SJCRH30 (cell line): ENCODE measurements around the gene ZNF383. TPM values are rescaled to one million over a fixed set of nuclear protein-coding genes. Genes with fewer than 3 reads are reported as not detected.
"Not testable (repeated sequence)": the region's sequence is repeated elsewhere in the genome, so short reads cannot be mapped to it uniquely, and the experiment has no call there.

Experiments
- DNase-seq, 2 experiments: peaks; one replicate each; pipeline ENCODE4 v3.0.0-alpha.2; 2015 to 2020
- H3K27ac ChIP-seq: fragments of 250-450 bp; sonication (Bioruptor Pico); 2 replicates; pipeline ENCODE4 v1.5.1; 2020; ENCODE audit warnings: mild to moderate bottlenecking, moderate library complexity
- H3K27me3 ChIP-seq: fragments of 250-450 bp; sonication (Bioruptor Pico); 2 replicates; pipeline ENCODE4 v1.5.1; 2020; ENCODE audit warnings: mild to moderate bottlenecking, moderate library complexity
- H3K36me3 ChIP-seq: fragments of 250-450 bp; sonication (Bioruptor Pico); 2 replicates; pipeline ENCODE4 v1.5.1; 2020; ENCODE audit warnings: mild to moderate bottlenecking, moderate library complexity
- H3K4me1 ChIP-seq: fragments of 250-450 bp; sonication (Bioruptor Pico); 2 replicates; pipeline ENCODE4 v1.5.1; 2020; ENCODE audit warnings: mild to moderate bottlenecking, moderate library complexity
- H3K4me3 ChIP-seq: fragments of 250-450 bp; sonication (Bioruptor Pico); 2 replicates; pipeline ENCODE4 v1.5.1; 2020; ENCODE audit warnings: mild to moderate bottlenecking, moderate library complexity
- H3K9me3 ChIP-seq: fragments of 250-450 bp; sonication (Bioruptor Pico); replicated peaks from 2 replicates; pipeline ENCODE4 v1.5.1; 2020; ENCODE audit warnings: mild to moderate bottlenecking, moderate library complexity
- total RNA-seq: library from RNA; depleted of rRNA; stranded (reverse); fragments of >200 nt; shearing (Covaris generic); gene quantifications from 2 replicates; pipeline ENCODE4 v1.2.3, GENCODE V29; 2014; rRNA removed

Gene ZNF383
- total RNA-seq = 8.3 and 10.2 TPM in 2 replicates

DNA sequence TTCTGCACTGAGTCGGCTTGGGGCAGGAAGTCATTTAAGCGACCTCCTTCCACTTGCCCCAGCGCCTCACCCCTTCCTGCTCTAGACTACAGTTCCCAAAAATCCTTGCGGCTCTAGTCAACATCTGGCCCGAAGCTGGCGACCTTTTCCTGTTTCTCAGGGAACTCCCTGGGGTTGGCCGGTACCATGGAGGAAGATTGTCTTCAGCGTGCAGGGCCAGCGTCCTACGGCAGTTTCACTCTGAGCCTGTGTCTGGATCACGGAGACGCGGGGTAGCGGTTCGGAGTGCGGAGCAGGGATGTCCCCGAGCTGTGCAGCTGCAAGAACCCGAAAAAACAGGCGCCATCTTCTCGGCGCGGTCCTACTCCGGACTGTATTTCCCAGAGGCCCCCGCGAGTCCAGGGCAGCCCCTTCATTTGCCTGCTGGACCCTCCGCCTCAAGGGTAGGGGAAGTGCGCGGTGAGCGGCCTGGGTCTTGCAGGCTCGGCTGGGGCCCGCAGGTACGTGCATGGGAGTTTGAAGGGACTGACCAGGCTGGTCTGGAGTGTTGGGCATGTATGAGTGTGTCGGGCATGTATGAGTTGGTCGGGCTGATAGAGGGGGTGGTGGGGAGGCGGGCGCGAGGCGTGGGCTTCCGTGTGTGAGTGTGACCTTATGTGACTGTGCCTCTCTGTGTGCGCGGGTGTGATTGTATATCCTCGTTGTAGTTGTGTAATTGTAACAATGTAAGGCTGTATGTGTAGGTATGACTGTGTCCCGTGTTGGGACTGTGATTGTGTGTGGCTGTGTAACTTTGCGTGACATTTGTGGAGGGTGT is at the start of gene ZNF383:
ZNF383 (plus strand) TSS at position 440 of the 817 bp plus-strand sequence. CDS start 12,240 bp downstream, outside the sequence.
- Histone ChIP-seq H3K9me3 (peaks cover 14% of the 10 kb centered on the region), H3K27me3 (no peaks in the 10 kb centered on the region), H3K4me3 (peak within 1 kb of the TSS; percentile 85), H3K36me3 (peaks cover 18% of the 10 kb centered on the region), H3K4me1 (peaks cover 3% of the 10 kb centered on the region; the same call in 1 of the 2 replicates), H3K27ac (peak within 1 kb of the TSS; percentile 85)
- peak; percentile 96 to 97 for DNase-seq

DNA sequence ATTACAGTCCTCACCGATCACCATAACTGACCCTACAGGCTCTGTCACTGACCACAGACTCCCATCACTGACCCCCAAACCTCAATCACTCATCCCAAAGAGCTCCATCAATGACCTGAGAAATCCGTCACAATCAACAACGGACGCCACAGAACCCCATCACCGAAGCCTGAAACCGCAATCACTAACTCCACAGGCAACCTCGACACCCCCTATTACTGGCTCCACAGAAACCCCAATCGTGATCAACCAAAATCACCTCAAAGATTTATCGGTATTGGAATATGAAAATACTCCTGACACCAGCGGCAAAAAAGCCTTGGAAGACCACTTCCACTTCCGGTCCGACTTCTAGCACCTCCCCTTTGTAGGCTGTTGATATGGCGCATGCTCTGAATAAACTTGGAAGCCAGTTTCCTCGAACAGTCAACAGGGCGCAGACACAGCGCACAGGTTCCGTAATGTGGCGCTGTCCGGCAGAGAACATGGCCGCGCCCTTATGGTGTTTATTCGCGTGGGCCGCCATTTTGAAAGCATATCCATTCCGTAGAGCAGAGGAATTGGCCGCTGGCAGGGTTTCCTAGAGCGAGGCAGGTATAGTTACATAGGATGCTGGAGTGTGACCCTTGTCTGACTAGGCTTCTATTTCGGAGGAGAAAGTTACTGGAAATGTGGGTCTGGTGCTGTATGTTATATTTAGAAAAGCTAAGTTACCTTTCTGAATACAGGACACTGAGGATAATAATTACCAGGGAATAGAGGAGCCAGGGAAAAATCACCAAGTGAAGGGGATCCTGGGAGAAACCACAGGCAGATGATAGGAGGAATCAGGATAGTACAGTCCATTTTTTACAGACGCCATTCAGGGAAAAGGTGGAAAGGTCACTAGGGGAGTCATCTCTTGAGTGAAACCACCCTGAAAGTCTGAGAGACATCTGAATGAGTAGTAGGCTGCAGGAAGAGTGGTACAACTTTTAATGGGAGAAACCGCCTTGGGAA is 45.3 kb upstream of the ZNF383 start, which contains the start of gene ZNF585A:
ZNF585A (minus strand) TSS at position 328 of the 999 bp plus-strand sequence. CDS start 2,785 bp downstream, outside the sequence.
- Histone ChIP-seq H3K36me3 (peaks cover 21% of the 10 kb centered on the region), H3K27ac (peak within 1 kb of the TSS; percentile 45), H3K4me1 (no peaks in the 10 kb centered on the region), H3K27me3 (no peaks in the 10 kb centered on the region), H3K9me3 (peaks cover 15% of the 10 kb centered on the region), H3K4me3 (peak within 1 kb of the TSS; percentile 72)
- peak; percentile 93 to 97 for DNase-seq

DNA sequence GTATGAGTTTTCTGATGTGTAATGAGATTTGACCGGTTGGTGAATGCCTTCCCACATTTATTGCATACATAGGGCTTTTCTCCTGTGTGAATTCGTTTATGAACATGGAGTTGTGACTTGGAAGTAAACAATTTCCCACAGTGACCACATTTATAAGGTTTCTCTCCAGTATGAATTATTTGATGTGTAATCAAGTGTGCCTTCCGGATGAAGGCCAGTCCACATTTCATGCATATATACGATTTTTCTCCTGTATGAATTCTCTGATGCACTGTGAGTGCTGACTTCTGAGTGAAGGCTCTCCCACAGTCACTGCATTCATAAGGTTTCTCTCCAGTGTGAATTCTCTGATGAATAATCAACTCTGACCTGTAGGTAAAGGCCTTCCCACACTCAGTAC is 31.9 kb upstream of the ZNF383 start:
- H3K9me3 ChIP-seq = peaks cover 28% of the 10 kb centered on the region
- DNase-seq, H3K4me1 ChIP-seq, H3K27me3 ChIP-seq, H3K4me3 ChIP-seq, H3K27ac ChIP-seq: not testable (repeated sequence)
- peaks cover 27% of the 10 kb centered on the region for H3K36me3 ChIP-seq

DNA sequence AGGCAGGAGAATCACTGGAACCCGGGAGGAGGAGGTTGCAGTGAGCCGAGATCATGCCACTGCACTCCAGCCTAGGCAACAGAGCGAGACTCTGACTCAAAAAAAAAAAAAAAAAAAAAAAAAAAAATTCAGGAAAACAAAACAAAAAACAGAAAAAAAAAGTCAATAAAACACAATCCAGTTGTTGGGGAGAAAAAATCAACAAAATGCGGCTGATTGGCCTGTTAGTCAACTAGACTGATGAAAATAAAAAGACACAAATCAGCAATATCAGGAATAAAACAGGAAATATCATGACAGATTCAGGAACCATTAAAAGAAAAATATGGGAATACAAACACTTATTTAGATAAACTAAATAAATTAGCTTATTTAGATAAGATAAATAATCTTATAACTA is 22.8 kb upstream of the ZNF383 start:
- peaks cover 36% of the 10 kb centered on the region for H3K36me3 ChIP-seq
- not testable (repeated sequence) for H3K27me3 ChIP-seq, H3K27ac ChIP-seq, H3K4me3 ChIP-seq, H3K4me1 ChIP-seq, DNase-seq
- H3K9me3 ChIP-seq = peaks cover 11% of the 10 kb centered on the region

DNA sequence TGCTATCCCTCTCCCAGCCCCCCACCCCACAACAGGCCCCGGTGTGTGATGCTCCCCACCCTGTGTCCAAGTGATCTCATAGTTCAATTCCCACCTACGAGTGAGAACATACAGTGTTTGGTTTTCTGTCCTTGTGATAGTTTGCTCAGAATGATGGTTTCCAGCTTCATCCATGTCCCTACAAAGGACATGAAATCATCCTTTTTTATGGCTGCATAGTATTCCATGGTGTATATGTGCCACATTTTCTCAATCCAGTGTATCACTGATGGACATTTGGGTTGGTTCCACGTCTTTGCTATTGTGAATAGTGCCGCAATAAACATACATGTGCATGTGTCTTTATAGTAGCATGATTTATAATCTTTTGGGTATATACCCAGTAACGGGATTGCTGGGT is 20.9 kb upstream of the ZNF383 start:
- not testable (repeated sequence) for H3K27ac ChIP-seq, H3K4me3 ChIP-seq, H3K4me1 ChIP-seq, H3K27me3 ChIP-seq, DNase-seq
- H3K9me3 ChIP-seq = peaks cover 11% of the 10 kb centered on the region
- H3K36me3 ChIP-seq = peaks cover 32% of the 10 kb centered on the region

DNA sequence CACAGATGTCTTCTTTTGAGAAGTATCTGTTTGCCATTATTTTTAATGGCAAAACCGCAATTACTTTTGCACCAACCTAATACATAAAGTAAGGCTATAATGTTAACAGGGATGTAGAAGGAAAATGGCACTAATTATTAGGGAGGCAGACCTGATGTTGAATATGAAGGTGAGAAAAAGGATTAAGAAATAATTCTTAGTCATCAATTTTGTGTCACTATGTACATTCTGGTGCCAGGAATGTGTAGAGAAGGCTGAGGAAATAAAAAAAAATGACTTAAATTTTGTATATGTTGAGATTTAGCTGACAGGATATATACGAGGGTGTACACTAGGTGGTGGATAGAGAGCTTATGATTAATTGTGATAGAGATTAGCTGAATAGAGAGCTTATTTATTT is 20.2 kb upstream of the ZNF383 start:
- Histone ChIP-seq H3K4me3 (no peak overlapping the region), H3K36me3 (peaks cover 32% of the 10 kb centered on the region), H3K9me3 (peaks cover 11% of the 10 kb centered on the region), H3K27ac (no peak overlapping the region), H3K4me1 (no peaks in the 10 kb centered on the region), H3K27me3 (no peaks in the 10 kb centered on the region)
- DNase-seq = no peak

DNA sequence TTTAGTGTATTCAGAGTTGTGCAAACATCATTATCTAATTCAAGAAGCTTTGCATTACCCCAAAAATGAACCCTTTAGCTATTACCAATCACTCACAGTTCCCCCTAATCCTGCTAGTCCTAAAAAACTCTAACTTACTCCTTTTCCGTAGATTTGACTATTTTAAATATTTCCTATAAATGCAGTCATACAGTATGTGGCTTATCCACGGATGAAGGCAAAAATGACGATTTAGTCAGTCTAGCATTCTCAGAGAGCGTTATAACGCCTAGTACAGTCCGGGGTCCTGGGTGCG is 587 bp upstream of the ZNF383 start:
- no peaks in the 10 kb centered on the region for H3K27me3 ChIP-seq
- peaks cover 3% of the 10 kb centered on the region; the same call in 1 of the 2 replicates for H3K4me1 ChIP-seq
- peak overlapping the region; percentile 85 for H3K4me3 ChIP-seq
- H3K9me3 ChIP-seq = peaks cover 19% of the 10 kb centered on the region
- H3K36me3 ChIP-seq = peaks cover 13% of the 10 kb centered on the region
- DNase-seq = no peak
- H3K27ac ChIP-seq = peak overlapping the region; percentile 85

DNA sequence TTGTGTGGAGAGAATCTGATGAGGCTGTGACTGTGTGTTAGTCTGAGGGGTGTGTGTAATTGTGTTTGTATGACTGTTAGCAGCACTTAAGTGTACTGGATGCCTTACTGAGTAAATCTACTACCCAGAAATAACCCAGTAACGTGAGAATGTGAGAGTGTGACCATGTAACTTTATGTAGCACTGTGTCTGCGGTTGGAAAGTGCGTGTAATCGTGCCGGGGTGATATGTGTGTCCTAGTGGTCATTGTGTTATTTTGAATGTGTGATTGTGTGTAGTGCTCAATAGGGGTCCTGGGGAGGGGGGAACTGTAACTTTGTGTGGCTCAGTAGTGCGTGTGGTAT is 550 bp downstream of the ZNF383 start:
- peaks cover 19% of the 10 kb centered on the region for H3K36me3 ChIP-seq
- H3K9me3 ChIP-seq = peaks cover 14% of the 10 kb centered on the region
- peak overlapping the region; percentile 85 for H3K27ac ChIP-seq
- H3K4me1 ChIP-seq = peaks cover 3% of the 10 kb centered on the region; the same call in 1 of the 2 replicates
- H3K27me3 ChIP-seq = no peaks in the 10 kb centered on the region
- DNase-seq = no peak
- H3K4me3 ChIP-seq = peak overlapping the region; percentile 85

DNA sequence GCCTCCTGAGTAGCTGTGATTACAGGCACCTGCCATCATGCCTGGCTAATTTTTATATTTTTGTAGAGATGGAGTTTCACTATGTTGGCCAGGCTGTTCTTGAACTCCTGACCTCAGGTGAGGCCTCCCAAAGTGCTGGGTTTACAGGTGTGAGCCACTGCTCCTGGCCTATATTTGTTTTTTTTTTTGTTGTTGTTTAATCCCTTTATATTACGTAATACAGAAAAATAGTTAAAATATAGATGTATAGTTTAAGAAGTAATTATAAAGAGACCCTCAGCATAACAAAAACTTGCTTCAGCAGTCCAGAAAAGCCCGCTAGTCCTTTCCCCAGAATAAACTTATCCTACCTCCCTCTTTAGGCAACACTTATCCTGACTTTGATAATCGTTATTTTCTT is 2.4 kb downstream of the ZNF383 start:
- H3K4me3 ChIP-seq = no peak overlapping the region
- H3K36me3 ChIP-seq = peaks cover 23% of the 10 kb centered on the region
- no peak for DNase-seq
- peaks cover 3% of the 10 kb centered on the region; the same call in 1 of the 2 replicates for H3K4me1 ChIP-seq
- H3K9me3 ChIP-seq = peaks cover 14% of the 10 kb centered on the region
- no peaks in the 10 kb centered on the region for H3K27me3 ChIP-seq
- no peak overlapping the region for H3K27ac ChIP-seq

DNA sequence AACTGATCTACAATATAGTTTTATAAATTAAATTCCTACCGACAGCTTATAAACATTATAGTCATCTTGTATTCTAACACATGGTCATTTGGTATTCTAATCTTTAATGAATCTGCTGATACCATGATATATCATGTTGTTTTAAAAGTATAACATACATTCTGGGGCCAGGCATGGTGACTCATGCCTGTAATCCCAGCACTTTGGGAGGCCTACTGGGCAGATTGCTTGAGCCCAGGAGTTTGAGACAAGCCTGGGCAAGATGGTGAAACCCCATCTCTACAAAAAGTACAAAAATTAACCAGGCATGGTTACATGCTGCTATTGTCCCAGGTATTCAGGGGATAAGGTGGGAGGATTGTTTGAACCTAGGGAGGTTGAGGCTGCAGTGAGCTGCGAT is 3.1 kb downstream of the ZNF383 start:
- Histone ChIP-seq H3K4me3 (no peak overlapping the region), H3K27me3 (no peaks in the 10 kb centered on the region), H3K36me3 (peaks cover 28% of the 10 kb centered on the region), H3K4me1 (peaks cover 3% of the 10 kb centered on the region; the same call in 1 of the 2 replicates), H3K9me3 (peaks cover 15% of the 10 kb centered on the region), H3K27ac (no peak overlapping the region)
- no peak for DNase-seq

DNA sequence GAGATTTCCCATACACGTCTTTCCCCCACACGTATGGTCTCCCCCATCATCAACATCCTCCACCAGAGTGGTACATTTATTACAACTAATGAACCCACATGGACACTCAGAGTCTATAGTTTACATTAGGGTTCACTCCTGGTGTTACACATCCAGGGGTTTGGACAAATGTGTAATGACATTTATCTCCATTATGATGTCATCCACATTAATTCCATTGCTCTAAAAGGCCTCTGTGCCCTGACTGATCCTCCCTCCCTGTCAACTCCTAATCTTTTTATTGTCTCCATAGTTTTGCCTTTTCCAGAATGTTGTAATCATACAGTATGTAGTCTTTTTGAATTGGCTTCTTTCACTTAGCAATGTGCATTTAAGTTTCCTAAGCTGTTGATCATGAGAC is 8.2 kb downstream of the ZNF383 start:
- Histone ChIP-seq H3K27ac (no peak overlapping the region), H3K27me3 (no peaks in the 10 kb centered on the region), H3K36me3 (peaks cover 63% of the 10 kb centered on the region), H3K4me3 (no peak overlapping the region), H3K9me3 (peaks cover 21% of the 10 kb centered on the region), H3K4me1 (no peaks in the 10 kb centered on the region)
- no peak for DNase-seq

DNA sequence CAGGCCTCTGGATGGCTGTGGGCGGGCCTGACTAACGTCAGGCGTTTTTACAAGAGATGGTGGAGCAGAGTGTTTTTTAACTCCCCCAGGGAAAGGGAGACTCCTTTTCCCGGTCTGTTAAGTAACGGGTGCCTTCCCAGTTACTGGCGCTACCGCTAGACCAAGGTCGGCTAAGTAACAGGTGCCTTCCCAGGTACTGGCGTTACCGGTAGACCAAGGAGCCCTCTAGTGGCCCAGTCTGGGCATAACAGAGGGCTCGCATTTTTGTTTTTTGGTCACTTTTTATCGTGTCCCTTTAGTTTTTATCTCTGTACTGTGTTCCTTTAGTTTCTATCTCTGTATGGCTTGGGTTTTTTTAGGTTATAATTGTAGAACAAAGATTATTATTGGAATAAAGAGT is 10.0 kb downstream of the ZNF383 start:
- H3K36me3 ChIP-seq = peaks cover 69% of the 10 kb centered on the region
- no peaks in the 10 kb centered on the region for H3K27me3 ChIP-seq
- no peak overlapping the region for H3K4me3 ChIP-seq
- H3K4me1 ChIP-seq = no peaks in the 10 kb centered on the region
- H3K27ac ChIP-seq = no peak overlapping the region
- peaks cover 25% of the 10 kb centered on the region for H3K9me3 ChIP-seq
- DNase-seq = peak; percentile 32 to 56

DNA sequence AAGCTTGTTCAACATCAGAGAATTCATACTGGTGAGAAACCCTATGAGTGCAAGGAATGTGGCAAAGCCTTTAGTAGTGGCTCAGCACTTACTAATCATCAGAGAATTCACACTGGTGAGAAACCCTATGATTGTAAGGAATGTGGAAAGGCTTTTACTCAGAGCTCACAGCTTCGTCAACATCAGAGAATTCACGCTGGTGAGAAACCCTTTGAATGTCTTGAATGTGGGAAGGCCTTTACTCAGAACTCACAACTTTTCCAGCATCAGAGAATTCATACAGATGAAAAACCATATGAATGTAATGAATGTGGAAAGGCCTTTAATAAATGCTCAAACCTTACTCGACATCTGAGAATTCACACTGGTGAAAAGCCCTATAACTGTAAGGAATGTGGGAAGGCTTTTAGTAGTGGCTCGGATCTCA is 25.2 kb downstream of the ZNF383 start:
- Histone ChIP-seq H3K27me3 (no peaks in the 10 kb centered on the region), H3K9me3 (peaks cover 55% of the 10 kb centered on the region), H3K4me3 (no peak overlapping the region), H3K36me3 (peaks cover 62% of the 10 kb centered on the region), H3K27ac (no peak overlapping the region), H3K4me1 (no peaks in the 10 kb centered on the region)
- DNase-seq = peak in 1 of 2 experiments; percentile 13

DNA sequence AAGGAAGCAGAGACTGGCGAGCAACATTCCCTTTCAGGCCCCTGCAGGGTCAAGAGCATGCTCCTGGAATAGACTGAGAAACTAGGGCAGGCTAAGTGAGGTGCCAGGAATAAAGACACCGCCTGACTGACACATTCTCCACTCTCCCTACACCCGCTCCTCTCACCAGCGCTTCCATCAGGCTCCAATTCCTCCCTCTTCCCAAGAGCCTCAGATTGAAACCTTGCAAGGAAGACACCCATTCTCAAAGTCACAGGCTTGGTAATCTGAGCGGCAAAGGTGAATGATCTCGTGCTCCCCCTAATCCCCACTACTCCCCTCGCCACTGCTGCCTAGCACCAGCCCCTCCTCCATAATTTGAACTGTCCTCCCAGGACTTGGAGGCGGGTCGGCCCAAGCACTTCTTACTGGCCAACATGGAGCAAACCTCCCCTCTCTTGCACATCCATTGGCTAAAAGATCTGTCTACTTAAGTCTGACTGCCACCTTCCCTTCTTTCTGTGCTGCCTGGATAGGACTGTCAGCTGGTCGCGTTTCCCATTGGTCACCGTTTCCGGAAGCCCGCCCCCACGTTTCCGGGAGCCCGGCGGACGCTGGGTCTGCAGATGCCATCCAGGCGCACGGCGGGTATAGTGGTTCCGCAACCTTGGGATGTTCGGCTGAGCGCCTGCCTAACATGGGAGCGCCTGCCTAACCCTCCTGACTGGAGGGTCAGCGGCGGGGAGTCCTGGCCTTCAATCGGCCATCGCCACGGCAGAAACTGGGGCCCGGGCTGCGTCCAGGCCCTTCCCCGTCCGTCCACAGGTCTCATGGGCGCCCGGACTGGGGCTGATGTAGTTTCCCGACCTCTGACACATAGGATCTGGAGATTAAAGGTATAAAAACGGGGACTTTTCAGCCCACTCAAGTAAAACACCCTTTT is 33.6 kb downstream of the ZNF383 start:
- Histone ChIP-seq H3K9me3 (peaks cover 7% of the 10 kb centered on the region), H3K36me3 (peaks cover 3% of the 10 kb centered on the region; the same call in 1 of the 2 replicates), H3K27ac (no peak overlapping the region), H3K27me3 (no peaks in the 10 kb centered on the region), H3K4me3 (peak overlapping the region; percentile 67), H3K4me1 (no peaks in the 10 kb centered on the region)
- peak; percentile 93 to 96 for DNase-seq
